Amniotic epithelial cell (primary cell): ENCODE measurements around the gene TRIM37.
A peak's percentile ranks its signal among the peaks of the same experiment; 100 is the strongest.
"Not testable (repeated sequence)": the region's sequence is repeated elsewhere in the genome, so short reads cannot be mapped to it uniquely, and the experiment has no call there.

ENCODE experiments used
- DNase-seq: peaks from one replicate; pipeline ENCODE4 v3.0.0-alpha.2; 2010; ENCODE audit warnings: low read depth

TRIM37 gene

DNA sequence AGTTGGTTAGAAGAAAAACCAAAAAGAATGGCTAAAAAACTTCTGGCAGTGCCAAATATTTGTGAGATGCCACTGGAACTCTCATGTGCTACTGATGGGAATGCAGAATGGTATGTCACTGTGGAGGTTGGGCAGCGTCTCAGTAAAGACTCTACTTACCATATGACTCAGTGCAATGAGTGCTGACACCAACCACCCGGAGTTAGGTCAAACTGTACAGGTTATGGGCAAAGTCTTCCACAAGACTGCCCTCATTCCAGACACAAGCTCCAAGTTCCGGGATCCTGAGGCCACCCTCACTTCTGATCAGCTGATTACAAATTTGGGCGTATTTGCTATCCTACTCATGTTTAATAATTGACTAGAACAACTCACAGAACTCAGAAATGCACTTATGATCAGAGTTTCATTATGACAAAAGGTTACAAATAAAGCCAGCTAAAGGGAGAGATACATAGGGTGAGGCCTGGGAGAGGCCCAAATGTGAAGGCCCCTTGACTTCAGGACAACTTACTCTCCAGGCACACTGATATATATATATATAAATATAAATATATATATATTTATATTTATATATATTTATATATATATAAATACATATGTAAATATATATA is 114.9 kb downstream of the TRIM37 start:
- peak; percentile 30 for DNase-seq

DNA sequence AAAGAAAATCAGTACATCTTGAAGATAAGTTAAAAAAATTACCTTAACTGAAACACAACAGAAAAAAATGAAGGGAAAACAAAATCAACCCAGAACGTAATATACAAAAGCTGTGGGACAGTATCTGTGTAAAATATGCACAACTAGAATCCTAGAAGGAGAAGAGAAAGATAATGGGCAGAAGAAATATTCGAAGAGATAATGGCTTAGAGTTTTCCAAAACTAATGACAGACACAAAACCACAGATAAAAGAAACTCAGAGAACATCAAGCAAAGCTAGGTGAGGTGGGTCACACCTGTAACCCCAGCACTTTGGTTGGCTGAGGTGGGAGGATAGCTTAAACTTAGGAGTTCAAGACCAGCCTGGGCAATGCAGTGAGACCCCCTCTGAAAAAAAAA is 117.1 kb downstream of the TRIM37 start:
- DNase-seq, result no peak

DNA sequence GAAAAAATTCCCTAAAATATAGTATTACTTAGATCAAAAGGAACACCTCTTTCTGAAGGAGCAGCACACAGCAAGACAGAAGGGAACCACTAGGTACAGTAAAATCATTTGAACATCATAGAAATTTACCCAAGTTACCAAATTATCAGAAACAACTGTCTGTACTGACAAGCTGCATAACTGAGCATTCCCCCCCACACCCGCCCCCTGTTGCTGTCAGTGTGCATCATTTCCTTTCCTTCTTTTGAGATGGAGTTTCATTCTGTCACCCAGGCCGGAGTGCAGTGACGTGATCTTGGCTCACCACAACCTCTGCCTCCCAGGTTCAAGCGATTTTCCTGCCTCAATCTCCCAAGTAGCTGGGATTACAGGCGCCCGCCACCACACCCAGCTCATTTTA is 120.7 kb downstream of the TRIM37 start:
- no peak for DNase-seq

DNA sequence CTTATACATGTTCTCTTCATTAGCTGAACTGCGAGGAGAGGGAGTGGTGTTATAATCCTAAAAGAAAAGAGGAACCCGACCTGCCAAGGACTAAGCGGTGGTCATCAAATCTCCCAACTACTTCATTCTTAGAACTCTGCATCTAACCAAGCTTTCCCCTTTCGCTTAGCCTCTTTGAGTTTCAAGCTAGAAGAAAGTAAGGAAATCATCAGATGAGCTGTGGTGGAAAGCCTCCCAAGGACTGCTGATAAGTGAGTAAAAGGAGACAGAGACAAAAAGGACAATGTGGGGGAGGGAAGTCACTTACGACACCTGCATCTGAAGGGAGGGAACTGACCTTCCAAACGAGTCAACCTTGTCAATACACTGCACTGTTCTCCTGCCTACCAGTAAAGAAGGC is 121.3 kb downstream of the TRIM37 start:
- no peak for DNase-seq

DNA sequence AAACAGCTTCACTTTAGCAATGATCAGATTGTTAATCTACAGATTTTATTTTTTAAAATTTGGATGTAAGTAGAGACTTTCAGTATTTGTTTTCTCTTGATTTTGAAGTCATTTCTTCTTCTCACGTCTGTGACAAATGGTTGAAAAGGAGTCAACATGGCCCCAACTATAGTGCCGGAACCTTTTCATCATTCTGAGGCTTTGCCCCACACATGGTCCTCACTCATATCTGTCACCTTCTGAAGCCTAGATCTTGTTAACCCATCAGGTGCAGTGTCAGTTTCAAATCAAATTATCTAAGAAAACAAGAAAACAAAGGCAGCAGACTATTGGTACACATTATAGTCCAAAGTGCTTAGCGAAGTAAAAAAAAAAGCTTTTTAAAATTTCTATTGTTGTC is 124.1 kb downstream of the TRIM37 start:
- DNase-seq, result no peak

DNA sequence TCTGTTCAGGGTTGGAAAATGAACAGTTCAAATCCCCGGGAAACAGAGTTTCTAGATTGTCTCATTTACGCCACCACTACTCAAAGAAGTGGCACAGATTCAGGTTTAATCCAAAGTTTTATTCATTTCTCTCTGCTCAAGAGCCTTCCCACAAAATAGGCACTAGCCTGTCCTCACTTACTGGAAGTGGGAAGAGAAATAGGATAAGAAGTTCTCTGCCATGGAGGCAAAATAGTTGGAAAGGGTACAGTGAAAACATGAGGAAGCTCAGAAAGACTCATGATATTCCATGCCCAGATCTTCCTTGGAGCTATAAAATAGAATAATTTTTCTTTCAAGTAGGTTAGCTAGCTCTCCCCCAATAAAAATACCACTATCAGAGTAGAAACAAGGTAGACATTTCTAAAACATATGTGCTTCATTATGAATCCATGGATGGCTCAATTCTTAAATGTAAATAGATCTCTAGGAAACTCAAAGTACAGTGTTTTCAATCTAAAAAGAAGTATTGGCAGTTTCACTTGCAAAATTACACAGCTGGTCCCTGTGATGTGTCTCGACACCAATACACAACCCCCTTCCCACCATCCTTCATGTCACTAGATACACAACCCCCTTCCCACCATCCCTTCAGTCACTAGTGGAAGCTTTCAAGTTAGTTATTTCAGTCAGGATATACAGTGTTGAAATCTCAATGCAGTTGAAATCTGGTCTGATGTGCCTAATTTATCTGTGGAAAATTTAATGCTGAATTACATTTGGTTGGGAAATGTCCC is 125.8 kb downstream of the TRIM37 start:
- DNase-seq, result no peak

DNA sequence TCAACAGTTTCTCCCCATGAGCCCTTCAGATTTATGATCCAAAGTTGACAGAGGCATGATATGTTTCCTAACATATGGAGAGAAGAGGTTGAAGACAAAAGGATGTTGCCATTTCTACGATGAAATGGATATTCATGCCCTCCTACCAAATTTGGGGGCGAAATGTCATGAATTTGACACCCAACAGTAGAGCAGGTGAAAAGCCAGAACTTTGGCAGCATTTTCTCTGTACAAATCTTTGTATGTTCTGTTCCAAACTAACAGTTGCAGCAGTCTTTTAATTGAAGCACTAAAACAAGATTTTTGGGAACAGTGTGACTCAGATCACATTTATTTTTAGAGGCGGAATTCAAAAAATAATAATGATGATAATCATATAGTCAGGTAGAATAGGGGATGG is 130.1 kb downstream of the TRIM37 start:
- no peak for DNase-seq

DNA sequence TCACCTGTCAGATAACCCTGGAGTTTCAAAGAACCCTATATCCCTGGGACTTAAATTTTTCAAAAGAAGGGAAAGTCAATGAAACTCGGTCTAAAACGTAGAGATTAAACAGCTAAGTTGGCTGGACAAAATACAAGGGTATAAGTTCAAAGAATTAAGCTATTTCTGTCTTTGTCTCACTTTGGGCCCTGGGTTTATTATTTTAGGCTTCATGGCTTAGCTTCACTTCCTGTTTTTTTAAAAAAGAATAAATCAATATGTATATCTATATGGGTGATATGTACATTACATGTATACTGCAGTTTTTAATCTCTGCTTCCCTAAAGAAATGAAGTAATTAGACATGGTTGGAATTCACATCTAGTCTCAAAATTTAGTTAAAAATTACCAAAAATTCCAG is 132.3 kb downstream of the TRIM37 start:
- no peak for DNase-seq

DNA sequence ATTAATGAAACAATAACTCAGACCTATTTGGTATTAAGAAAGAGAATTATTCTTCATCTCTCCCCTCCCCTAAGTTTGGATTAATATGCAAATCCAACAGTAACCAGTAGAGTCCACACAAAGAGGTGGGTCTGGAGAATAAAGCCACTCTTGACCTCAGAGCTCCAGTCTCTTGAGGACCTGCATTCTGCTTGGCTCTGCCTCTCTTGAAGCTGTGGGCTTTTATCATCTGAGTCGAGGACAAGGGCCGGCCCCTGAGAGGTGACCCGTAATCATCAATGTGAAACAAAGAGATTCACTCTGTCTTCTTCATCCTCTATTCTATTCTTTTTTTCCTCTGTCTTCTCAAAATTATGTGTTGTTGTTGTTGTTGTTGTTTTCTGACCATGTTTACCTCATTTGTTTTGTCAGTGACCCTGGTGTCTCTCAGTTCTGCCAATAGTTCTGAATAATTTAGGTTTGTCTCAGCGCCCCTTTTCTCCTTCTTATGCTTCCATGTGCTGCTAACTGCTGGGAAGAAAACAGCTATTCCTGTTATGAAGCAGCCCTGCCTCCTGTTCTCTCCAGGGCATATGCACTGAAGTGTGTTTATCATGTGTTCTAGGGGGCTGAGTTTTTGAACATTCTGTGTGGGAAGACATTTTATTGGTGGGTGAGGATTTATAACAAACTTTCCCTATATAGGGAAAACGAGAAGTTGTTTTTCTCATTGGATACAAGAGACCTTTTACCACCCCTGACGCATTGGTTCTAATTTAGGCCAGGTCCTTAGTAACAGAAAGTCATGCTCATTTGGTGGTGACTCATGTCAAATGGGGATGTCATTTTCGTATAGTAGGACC is 135.8 kb downstream of the TRIM37 start:
- no peak for DNase-seq

DNA sequence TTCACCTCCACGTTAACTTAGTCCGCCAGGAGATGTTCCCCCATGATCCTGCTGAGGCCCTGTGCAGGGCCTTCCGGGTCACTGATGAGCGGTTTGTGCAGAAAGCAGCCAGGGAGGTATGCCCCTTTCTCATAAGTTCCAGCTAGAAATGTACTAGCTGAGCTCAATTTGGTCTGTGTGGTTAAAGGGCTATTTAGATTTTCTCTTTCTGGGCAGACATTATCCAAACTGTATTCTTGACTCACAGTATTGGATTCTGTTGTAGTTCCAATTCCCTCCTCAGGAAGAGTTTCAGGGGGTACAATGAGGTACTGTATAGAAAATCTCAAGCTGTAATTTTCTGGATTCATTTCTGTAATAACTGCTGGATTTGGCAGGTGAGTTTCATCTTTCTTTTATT is 137.1 kb downstream of the TRIM37 start:
- DNase-seq, result no peak

DNA sequence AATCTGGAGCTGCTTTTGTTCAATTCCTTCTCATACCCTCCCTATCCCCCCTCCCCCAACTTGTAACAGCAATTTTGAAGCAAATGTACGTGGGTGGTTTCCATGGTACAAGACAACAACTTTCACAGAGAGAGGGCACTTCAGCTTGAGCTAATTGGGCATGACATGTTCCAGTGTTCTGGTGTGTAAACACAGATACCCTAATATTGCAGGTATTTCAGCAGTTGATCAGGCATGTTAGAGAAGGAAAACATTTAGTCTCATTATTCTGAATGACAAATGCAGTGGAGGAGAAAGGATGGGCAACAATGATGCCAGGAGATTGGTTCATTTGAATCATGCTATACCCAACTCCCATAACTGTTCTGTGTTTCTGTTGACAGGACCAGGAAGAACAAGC is 137.5 kb downstream of the TRIM37 start:
- DNase-seq, result no peak

DNA sequence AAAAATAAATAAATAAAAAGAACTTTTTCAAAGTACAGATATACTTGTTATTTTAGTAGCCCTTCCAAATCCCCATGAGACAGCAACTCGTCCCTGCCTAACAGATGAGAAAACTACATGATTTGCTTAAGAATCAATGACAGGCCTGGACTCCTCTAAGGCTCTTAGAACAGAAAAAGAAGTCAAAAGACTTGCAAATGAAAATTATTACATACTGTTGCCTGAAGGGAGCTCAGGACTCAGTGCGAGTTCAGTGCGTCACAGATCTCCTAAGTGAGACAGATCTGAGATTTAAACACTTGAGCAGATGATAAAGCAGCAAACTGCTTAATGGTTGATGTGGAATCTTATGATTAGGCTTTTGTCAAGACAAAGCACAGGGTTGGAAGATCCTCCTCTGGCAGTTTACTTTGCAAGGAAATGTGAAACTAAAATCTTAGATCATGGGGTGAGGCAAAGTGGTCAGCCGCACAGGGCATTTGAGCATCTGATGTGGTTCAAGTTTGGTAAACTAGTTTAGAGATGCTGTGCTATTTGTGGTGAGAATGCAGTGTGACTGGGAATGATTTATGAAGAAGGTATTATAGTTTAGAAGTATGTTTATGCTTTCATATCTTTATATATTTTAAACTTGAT is 138.1 kb downstream of the TRIM37 start:
- DNase-seq, result peak; percentile 40

DNA sequence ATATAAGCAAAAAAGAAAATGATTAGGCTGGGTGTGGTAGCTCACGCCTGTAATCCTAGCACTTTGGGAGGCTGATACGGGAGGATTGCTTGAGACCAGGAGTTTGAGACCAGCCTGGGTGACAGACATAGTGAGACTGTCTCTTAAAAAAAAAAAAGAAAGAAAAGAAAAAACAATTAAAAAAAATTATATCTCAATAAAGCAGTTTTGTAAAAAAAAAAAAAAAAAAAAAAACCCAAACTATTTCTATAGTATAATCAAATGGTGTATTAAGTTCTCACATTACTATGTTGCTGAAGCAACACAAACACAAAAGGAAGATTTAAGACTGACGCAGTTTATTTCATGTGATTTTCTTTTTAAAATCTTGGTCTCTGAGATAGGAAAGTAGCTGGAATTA is 140.5 kb downstream of the TRIM37 start:
- DNase-seq, result no peak

DNA sequence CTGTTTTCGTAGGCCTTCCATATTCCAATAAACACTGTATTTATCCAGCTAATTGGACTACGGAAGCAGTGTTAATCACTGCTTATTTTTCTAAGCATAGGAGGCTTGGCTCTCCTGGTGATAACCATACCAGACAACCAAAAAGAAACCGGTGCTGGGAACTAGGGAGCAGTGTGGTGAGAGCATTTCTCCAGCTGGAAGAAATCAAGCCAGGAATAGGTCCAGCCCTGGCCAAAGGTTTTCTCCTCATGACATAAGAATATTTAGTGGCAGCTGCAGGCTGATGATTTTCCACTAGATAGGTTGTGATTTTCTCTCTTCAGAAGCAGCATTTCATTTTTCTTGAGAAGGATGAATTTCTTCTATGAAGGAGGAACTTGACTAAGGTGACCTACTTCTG is 141.5 kb downstream of the TRIM37 start:
- DNase-seq, result no peak

DNA sequence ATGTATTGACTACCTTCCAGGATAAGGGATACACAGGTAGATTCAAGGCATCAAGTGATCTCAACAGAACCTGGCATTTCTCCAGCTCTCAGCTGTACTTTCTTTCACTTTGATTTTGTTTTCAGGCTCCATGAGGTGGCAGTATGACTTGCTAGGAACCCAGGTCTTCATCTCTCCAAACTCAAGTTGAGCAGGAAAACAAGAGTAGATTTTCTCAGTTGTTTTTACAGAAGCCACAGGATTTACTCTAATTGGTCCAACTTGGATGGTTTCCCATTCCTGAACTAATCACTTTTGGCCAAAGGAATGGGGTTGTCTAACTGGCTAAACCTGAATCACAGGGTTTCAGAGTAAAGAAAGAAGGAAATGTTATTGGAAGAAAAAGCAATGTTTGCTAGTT is 146.6 kb downstream of the TRIM37 start:
- peak; percentile 56 for DNase-seq

DNA sequence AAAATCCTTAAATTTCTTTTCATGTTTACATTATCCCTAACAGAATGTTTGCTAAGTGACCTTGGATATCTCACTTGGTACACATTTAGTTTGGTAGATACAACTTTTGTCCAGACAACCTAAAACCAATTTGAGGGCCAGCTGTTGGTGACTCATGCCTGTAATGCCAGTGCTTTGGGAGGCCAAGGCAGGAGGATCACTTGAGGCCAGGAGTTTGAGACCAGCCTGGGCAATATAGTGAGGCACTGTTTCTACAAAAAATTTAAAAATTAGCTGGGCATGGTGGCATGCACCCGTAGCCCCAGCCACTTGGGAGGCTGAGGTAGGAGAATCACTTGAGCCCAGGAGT is 149.0 kb downstream of the TRIM37 start:
- DNase-seq, result not testable (repeated sequence)

DNA sequence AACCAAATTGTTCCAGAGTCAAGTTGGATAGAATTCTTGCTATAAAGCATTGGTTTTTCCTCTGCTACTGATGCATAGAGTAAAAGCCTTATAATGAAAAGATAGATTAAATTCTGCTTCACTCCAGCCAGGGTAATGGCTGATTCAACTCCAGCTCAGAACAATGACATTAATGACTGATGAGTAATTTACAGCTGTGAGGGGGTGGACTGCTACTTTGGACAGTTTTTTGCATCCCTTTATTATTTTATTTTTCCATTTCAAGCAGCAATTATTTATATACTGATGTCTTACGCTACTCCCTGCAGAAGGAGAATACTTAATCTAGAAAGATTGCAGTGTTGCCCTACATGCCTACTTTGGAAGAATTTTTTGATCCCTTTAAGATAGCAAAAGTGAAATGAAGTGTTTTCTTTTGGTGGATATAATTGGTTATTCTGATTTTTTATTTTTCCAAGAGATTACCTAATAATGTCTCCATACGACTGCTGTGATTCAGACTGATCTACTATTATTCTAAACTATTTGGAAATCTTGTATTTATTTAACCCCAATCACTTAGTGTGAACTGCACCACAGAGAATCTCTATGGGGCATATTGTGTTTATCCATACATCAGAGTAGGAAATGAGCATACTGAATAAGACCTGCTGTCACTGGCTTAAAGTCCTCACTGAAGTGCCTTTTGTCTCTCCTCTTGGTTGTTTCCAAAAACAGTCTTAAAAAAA is 149.5 kb downstream of the TRIM37 start:
- no peak for DNase-seq

DNA sequence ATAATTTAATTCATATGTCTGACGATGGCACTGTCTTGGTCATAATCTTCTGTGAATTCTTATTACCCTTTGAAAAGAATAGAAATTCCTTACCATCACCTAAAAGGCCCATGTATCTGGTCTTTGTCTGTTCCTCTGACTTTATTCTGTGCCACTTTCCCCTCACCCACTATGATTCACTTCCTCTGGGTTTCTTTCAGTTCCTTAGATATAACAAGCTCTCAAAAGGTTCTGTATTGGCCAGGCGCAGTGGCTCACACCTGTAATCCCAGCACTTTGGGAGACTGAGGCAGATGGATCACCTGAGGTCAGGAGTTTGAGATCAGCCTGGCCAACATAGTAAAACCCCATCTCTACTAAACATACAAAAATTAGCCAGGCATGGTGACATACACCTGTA is 152.3 kb downstream of the TRIM37 start:
- DNase-seq, result not testable (repeated sequence)

DNA sequence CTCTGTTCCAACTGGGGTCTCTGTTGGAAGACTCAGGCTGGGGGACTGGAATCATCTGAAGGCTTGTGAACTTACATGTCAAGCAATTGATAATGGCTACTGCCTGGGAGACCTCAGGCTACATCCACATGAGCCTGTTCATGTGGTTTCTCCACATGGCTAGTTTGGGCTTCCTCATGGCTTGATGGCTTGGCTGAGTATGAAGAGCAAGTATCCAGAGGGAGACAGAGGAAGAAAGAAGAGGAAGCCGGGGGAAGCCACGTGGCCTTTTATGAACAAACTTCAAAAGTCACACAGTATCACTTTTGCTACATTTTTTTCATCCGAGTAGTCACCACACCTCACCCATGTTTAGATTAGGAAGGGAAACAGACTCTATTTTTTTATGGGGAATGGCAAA is 158.9 kb downstream of the TRIM37 start:
- DNase-seq, result no peak

DNA sequence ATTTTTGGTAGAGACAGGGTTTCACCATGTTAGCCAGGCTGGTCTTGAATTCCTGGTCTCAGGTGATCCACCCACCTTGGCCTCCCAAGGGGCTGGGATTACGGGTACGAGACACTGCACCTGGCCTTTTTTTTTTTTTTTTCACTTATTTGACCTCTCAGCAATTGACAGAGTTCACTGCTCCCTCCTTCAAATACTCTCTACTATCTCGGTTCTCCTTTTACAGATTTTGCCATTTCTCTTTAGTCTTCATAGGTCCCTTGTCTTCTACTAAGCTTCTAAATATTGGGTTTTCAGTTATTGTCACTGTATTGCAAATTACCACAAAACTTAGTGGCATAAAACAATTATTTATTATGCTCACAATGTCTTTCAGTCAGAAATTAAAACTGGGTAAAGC is 159.3 kb downstream of the TRIM37 start:
- no peak for DNase-seq

DNA sequence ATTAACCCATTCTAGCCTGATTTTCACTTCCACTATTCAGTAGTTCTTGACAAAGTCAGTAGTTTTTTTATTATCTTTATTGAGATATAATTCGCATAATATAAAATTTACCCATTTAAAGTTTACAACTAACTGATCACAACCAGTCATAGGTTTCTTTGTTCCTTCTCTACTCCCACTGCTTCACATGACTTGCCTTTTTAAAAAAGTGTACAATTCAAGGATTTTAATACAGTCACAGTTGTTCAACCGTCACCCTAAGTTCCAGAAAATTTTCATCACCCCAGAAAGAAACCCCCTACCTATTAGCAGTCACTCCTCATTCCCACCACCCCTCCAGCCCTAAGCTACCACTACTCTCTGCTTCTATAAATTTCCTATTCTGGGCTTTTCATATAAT is 162.5 kb downstream of the TRIM37 start:
- no peak for DNase-seq

DNA sequence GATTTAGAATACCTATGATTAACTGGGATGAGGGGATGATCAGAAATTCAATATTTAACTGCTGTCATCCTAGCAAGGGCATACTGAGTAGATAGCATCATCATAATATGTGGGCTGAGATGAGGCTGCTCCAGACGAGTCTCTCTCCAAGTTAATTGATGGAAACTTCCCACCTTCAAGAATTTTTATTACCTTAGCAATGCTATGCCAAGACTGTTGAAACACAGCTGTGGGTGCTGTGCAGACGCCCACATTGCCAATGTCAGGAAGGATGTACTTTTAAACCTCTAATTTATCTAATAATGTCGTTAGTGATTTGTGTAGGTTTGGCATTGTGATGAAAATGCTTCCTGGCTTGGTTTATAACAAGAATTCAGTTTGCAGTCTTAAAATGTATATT is 170.4 kb downstream of the TRIM37 start:
- no peak for DNase-seq
